HG03025 (cell line): ENCODE data around the gene PHLDB2.

ENCODE experiments used
- ATAC-seq: cut with Tn5 transposase; IDR thresholded peaks from one replicate; pipeline ENCODE4 v1.9.1; 2021; ENCODE audit warnings: mild to moderate bottlenecking, moderate library complexity; ENCODE audit not compliant: unreplicated experiment, low FRiP score

The PHLDB2 gene

GRCh38 chr3:111981457-111981763, 122.3 kb downstream of the PHLDB2 start:
- no peak for ATAC-seq

- ATAC-seq: no peak
These were observed 125.7 kb downstream of the PHLDB2 start for GRCh38 chr3:111984636-111985298.

GRCh38 chr3:111986800-111987199, 127.7 kb downstream of the PHLDB2 start:
- no peak for ATAC-seq

- ATAC-seq: peak; percentile 89
These were observed 130.1 kb downstream of the PHLDB2 start for GRCh38 chr3:111989061-111989678.

GRCh38 chr3:111993038-111993437, 134.0 kb downstream of the PHLDB2 start:
- ATAC-seq: no peak

- no peak for ATAC-seq
These were observed 139.8 kb downstream of the PHLDB2 start, which contains the start of gene TAGLN3 for GRCh38 chr3:111998636-111999483. TSS of gene TAGLN3 (plus strand) at chr3:111998922. CDS start at chr3:111999423, 501 bp downstream.

GRCh38 chr3:111999484-112000324, 140.6 kb downstream of the PHLDB2 start:
- no peak for ATAC-seq

GRCh38 chr3:112000367-112000771, 141.3 kb downstream of the PHLDB2 start:
- ATAC-seq: no peak

GRCh38 chr3:112000966-112001365, 141.9 kb downstream of the PHLDB2 start:
- ATAC-seq: no peak

- no peak for ATAC-seq
These were observed 142.5 kb downstream of the PHLDB2 start for GRCh38 chr3:112001526-112001925.

- no peak for ATAC-seq
These were observed 143.3 kb downstream of the PHLDB2 start for GRCh38 chr3:112002096-112002971.

GRCh38 chr3:112003321-112004080, 144.4 kb downstream of the PHLDB2 start:
- ATAC-seq: no peak

GRCh38 chr3:112004187-112004586, 145.1 kb downstream of the PHLDB2 start:
- ATAC-seq: no peak

- ATAC-seq: no peak
These were observed 145.6 kb downstream of the PHLDB2 start for GRCh38 chr3:112004669-112005068.

GRCh38 chr3:112005091-112005672, 146.1 kb downstream of the PHLDB2 start:
- no peak for ATAC-seq

GRCh38 chr3:112007633-112008032, 148.6 kb downstream of the PHLDB2 start:
- ATAC-seq: no peak

GRCh38 chr3:112009670-112010069, 150.6 kb downstream of the PHLDB2 start:
- no peak for ATAC-seq

GRCh38 chr3:112010636-112011035, 151.6 kb downstream of the PHLDB2 start:
- no peak for ATAC-seq
